Left lung (tissue), 10 donors: ENCODE data around the gene YPEL5. TPM values are rescaled to one million over a fixed set of nuclear protein-coding genes. Genes with fewer than 3 reads are reported as not detected.
A peak's percentile ranks its signal among the peaks of the same experiment; 100 is the strongest.

Source experiments
- ATAC-seq: fragments of 200-7000 bp; cut with Tn5 transposase; one replicate; pipeline ENCODE4 v1.9.1; 2020; ENCODE audit warnings: moderate library complexity
- DNase-seq, 4 donors: peaks; one replicate each; pipeline ENCODE4 v3.0.0-alpha.2; 2013 to 2020
- H3K27ac ChIP-seq, 2 donors: fragments of 200-600 bp; sonication (generic) in 1 of 2; one replicate each; pipeline versions ENCODE4 v1.5.0 to v1.8.0; 2020 to 2021
- H3K27me3 ChIP-seq, 2 donors: fragments of 200-600 bp; sonication (generic) in 1 of 2; one replicate each; pipeline versions ENCODE4 v1.5.0 to v1.8.0; 2020 to 2021
- H3K36me3 ChIP-seq, 2 donors: fragments of 200-600 bp; sonication (generic) in 1 of 2; one replicate each; pipeline versions ENCODE4 v1.5.0 to v1.8.0; 2020 to 2021
- H3K4me1 ChIP-seq, 2 donors: fragments of 200-600 bp; one replicate each; pipeline ENCODE4 v1.8.0; 2021
- H3K4me3 ChIP-seq, 2 donors: fragments of 200-600 bp; sonication (generic) in 1 of 2; one replicate each; pipeline versions ENCODE4 v1.5.0 to v1.8.0; 2020 to 2021; ENCODE audit warnings: mild to moderate bottlenecking in 1 of 2
- H3K9me3 ChIP-seq, 2 donors: fragments of 200-600 bp; sonication (generic) in 1 of 2; one replicate each; pipeline versions ENCODE4 v1.5.0 to v1.8.0; 2020 to 2021
- intact Hi-C, 2 donors: fragments of 100-400 bp; cut with DNase I; formaldehyde crosslinking; loops; one replicate each; pipeline versions ENCODE4 v1.11.2 to v1.14.2; 2022
- polyA plus RNA-seq, 6 donors: library from polyadenylated mRNA; unstranded; fragments of 120-200 nt; gene quantifications; one replicate each; pipeline ENCODE4 v1.2.1, GENCODE V29; 2013; ENCODE audit not compliant: insufficient read length in 6 of 6
- total RNA-seq, 2 donors: library from RNA; stranded (reverse); fragmentation: NEBNext Ultra II Directional; extraction: Animal tissue kit (Norgen Biotek cat#: 25700); gene quantifications; one replicate each; pipeline ENCODE4 v1.2.1, GENCODE V29; 2021
- TF ChIP-seq, protein P1 (sequence below), 2 donors: fragments of 200-600 bp; sonication (generic) in 1 of 2; IDR thresholded peaks; one replicate each; pipeline versions ENCODE4 v1.5.0 to v1.8.0; 2021; ENCODE audit warnings: antibody characterized with exemption in 2 of 2
- donor health status: DM: no; HTN: yes; CAD: no.
- donor health status: DM: no; HTN: no; CAD: no.

YPEL5 gene
- total and polyA plus RNA-seq, 8 donors = 58.5 to 118 (median 95.3) TPM

DNA sequence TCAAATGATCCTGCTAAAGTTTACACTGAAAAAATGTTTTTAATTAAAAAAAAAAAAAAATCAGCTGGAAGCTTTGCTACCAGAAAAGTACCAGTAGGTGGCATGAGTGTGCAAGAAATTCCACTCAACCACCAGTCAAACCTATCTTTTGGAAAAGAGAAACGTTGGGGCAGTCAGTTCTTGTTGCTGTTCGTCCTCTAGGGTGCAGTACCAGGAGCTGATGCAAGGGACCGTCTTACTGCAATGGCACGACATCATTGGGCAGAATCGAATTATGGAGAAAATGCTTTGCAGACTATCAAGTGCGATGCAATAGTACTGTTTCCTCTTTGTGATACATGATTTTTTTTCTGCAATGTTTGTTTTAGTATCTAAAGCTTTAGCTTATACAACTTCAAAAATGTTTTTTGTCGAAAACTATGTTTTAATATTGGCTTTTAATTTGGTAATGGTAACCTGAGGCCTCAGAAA, 18.3 kb downstream of the YPEL5 start:
- H3K27ac ChIP-seq = no peak overlapping the region
- H3K4me3 ChIP-seq = no peak overlapping the region
- no peaks in the 10 kb centered on the region for H3K9me3 ChIP-seq
- H3K36me3 ChIP-seq = peaks cover 0 to 3% of the 10 kb centered on the region in 2 donors
- intact Hi-C loops = loop anchor here in 1 of 2 donors (5.0 kb wide), 1 partner anchor 542 kb away; no protein-coding TSS in a partner anchor
- TF ChIP-seq, protein P1, sequence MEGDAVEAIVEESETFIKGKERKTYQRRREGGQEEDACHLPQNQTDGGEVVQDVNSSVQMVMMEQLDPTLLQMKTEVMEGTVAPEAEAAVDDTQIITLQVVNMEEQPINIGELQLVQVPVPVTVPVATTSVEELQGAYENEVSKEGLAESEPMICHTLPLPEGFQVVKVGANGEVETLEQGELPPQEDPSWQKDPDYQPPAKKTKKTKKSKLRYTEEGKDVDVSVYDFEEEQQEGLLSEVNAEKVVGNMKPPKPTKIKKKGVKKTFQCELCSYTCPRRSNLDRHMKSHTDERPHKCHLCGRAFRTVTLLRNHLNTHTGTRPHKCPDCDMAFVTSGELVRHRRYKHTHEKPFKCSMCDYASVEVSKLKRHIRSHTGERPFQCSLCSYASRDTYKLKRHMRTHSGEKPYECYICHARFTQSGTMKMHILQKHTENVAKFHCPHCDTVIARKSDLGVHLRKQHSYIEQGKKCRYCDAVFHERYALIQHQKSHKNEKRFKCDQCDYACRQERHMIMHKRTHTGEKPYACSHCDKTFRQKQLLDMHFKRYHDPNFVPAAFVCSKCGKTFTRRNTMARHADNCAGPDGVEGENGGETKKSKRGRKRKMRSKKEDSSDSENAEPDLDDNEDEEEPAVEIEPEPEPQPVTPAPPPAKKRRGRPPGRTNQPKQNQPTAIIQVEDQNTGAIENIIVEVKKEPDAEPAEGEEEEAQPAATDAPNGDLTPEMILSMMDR (IDR thresholded peaks at IDR 0.05) = peak; percentile 82 to 89
- DNase-seq = peak in 2 of 4 donors; percentile 61 to 82
- H3K27me3 ChIP-seq = no peaks in the 10 kb centered on the region
- H3K4me1 ChIP-seq = peaks cover 0 to 9% of the 10 kb centered on the region in 2 donors
- ATAC-seq = peak; percentile 98

DNA sequence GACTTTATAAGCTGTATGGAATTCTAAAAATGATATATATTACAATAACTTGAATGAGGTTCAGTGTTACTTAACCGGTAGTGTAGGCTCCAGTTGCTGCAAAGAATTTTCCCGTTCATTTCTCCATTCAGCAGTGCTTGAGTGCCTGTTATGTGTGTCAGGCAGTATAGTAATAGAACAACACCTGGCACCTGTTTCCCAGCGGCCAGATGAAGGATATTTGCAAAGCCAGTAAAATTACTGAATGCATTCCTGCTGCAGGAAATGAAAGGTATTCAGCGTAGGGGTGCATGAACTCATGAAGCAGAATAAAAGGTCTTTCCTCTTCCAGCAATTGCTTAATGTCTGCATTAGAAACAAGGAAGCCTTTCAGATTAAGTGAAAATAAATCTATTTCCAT, 18.8 kb downstream of the YPEL5 start:
- Histone ChIP-seq H3K36me3 (no peaks in the 10 kb centered on the region), H3K27me3 (no peaks in the 10 kb centered on the region), H3K27ac (no peak overlapping the region), H3K4me1 (peaks cover 0 to 9% of the 10 kb centered on the region in 2 donors), H3K9me3 (no peaks in the 10 kb centered on the region), H3K4me3 (no peak overlapping the region)
- no peak for ATAC-seq
- intact Hi-C loops = loop anchor here in 1 of 2 donors (5.0 kb wide), 1 partner anchor 542 kb away; no protein-coding TSS in a partner anchor
- TF ChIP-seq, protein P1 (IDR thresholded peaks at IDR 0.05) = no peak
- DNase-seq = no peak

DNA sequence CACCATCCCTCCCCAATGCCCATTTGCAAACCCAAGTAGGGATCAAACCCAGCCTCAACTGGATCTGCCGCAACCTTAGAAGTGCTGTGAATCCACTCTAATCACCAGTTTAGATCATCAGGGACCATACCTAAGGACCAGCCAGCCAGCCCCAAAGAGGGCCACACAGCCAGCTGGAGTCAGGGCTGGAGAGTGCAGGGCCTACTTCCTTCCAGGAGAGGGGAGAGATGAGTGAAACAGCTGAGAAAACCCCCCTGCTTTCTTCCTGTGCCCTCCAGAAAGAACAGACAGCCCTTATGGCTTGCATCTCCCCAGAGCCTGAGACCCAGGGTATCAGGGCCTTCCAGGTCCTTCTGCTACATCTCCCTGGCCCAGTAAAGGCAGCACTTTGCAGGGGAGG, 25.8 kb downstream of the YPEL5 start:
- H3K36me3 ChIP-seq = no peaks in the 10 kb centered on the region
- no peaks in the 10 kb centered on the region for H3K4me1 ChIP-seq
- H3K27ac ChIP-seq = no peak overlapping the region
- no peak for DNase-seq
- no peaks in the 10 kb centered on the region for H3K27me3 ChIP-seq
- TF ChIP-seq, protein P1 (IDR thresholded peaks at IDR 0.05) = no peak
- intact Hi-C loops = no loop called here
- no peaks in the 10 kb centered on the region for H3K9me3 ChIP-seq
- ATAC-seq = no peak
- H3K4me3 ChIP-seq = no peak overlapping the region

DNA sequence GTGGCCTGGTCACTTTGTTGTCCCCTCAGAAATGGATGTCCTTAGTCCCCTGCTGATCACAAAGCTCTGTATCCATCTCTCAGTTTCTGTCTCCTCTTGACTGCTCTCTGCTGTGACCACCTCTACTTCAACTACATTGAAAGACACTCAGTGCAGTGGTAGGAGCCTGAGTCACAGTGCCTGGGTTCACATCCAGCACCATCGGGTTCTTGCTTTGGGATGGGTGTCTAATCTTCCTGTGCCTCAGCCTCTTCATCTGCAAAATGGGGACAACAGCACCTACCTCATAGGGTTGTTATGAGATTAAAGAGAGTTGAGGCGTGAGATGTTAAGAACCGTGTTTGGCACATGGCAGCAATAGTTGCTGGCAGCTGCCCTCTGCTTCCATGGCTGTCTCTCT, 30.6 kb downstream of the YPEL5 start:
- Histone ChIP-seq H3K4me3 (no peak overlapping the region), H3K9me3 (no peaks in the 10 kb centered on the region), H3K36me3 (no peaks in the 10 kb centered on the region), H3K4me1 (peaks cover 0 to 15% of the 10 kb centered on the region in 2 donors), H3K27ac (no peak overlapping the region), H3K27me3 (no peaks in the 10 kb centered on the region)
- intact Hi-C loops = no loop called here
- ATAC-seq (no peak), DNase-seq (no peak)
- TF ChIP-seq, protein P1 (IDR thresholded peaks at IDR 0.05) = no peak

DNA sequence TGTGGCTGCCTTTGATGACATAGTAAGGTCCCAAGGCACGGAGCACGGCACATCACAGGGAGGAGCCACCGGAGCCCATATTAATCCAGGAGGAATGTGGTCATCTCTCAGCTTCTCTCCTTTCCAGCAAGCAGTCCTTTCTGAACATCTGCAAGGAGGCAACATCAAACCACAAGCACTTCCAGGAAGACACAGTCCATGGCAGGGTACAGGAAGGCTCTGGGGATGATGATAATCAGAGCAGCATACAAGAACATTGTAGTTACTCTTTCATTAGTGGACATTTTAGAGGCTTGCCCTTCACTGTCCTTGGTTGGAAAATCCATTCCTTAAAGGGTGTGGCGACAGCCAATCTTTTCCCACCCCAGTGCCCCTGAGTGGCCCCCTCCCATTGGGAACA, 31.1 kb downstream of the YPEL5 start:
- H3K4me3 ChIP-seq = no peak overlapping the region
- intact Hi-C loops = no loop called here
- no peaks in the 10 kb centered on the region for H3K36me3 ChIP-seq
- DNase-seq (no peak), ATAC-seq (no peak)
- no peaks in the 10 kb centered on the region for H3K27me3 ChIP-seq
- H3K27ac ChIP-seq = peak overlapping the region in 1 of 2 donors; percentile 61
- no peaks in the 10 kb centered on the region for H3K9me3 ChIP-seq
- TF ChIP-seq, protein P1 (IDR thresholded peaks at IDR 0.05) = no peak
- peaks cover 0 to 15% of the 10 kb centered on the region in 2 donors for H3K4me1 ChIP-seq
